HG02642 (cell line): Measurements from ENCODE around the gene RALGPS1.

Experiments used
- ATAC-seq: cut with Tn5 transposase; IDR thresholded peaks from one replicate; pipeline ENCODE4 v1.9.1; 2021; ENCODE audit warnings: mild to moderate bottlenecking; ENCODE audit not compliant: unreplicated experiment, poor library complexity

RALGPS1 gene

DNA sequence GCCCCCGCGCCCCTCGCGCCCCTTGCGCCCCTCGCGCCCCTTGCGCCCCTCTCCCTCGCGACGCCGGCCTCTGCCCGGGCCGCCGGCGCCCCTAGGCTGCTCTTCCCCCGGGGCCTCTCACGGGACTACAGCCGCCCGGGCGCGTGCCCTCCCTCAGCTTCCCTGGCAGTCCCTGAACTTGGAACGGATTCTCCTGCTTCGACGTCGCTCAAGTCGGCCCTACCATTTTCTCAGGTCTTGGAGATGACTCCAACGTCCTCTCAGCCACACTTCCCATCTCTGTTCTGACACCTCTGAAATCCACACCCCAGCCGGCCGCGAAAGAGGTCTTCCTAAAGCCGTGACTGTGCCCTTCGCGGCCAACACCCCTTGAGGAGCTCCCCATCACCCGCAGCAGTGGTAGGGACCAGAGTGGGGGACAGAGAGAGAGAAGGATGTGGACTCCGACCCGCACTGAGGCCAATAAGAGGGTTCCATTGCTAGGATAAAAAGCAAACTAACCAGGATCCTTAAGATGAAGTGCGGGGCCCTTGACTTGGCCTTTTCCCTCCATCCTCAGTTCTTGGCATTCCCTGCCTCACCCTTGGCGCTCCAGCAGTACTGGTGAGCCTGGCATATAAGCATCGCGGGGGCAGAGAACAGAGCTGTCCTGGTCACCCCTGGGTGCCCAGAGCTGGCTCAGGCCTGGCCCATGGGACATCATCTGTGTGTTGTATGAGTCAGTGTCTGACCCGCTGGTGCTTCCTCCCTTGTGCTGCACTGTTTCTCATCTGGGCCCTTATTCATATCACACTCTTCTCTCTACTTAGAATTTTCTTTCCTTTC lies 311.4 kb downstream of the RALGPS1 start:
- ATAC-seq: no peak

- ATAC-seq: no peak
Measured at GRCh38 chr9:127229691-127230417, 315.3 kb downstream of the RALGPS1 start.

GRCh38 chr9:127231666-127232065 lies 317.1 kb downstream of the RALGPS1 start:
- no peak for ATAC-seq

- ATAC-seq: no peak
Measured at GRCh38 chr9:127232833-127233549, 318.4 kb downstream of the RALGPS1 start.

- ATAC-seq: no peak
Measured at GRCh38 chr9:127233550-127233949, 319.0 kb downstream of the RALGPS1 start.

- no peak for ATAC-seq
Measured at GRCh38 chr9:127233989-127234388, 319.4 kb downstream of the RALGPS1 start.

DNA sequence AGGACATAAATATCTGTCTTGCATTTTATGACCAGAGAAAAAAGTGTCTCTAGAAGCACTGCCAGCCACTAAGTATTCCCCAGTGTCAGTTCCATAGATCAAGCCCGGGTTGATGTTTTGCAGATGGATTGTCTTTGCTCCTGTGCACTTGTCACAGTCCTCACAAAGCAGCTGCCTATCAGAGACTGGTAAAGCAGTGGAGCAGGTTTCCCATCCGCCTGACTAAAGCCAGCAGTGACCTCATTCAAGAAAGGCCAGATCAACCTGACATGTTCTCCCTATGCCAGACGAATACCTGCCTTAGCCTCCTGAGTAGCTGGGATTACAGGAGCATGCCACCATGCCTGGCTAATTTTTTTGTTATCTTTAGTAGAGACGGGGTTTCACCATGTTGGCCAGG lies 323.2 kb downstream of the RALGPS1 start:
- ATAC-seq: no peak

- ATAC-seq: no peak
Measured at GRCh38 chr9:127241354-127241753, 326.8 kb downstream of the RALGPS1 start.

DNA sequence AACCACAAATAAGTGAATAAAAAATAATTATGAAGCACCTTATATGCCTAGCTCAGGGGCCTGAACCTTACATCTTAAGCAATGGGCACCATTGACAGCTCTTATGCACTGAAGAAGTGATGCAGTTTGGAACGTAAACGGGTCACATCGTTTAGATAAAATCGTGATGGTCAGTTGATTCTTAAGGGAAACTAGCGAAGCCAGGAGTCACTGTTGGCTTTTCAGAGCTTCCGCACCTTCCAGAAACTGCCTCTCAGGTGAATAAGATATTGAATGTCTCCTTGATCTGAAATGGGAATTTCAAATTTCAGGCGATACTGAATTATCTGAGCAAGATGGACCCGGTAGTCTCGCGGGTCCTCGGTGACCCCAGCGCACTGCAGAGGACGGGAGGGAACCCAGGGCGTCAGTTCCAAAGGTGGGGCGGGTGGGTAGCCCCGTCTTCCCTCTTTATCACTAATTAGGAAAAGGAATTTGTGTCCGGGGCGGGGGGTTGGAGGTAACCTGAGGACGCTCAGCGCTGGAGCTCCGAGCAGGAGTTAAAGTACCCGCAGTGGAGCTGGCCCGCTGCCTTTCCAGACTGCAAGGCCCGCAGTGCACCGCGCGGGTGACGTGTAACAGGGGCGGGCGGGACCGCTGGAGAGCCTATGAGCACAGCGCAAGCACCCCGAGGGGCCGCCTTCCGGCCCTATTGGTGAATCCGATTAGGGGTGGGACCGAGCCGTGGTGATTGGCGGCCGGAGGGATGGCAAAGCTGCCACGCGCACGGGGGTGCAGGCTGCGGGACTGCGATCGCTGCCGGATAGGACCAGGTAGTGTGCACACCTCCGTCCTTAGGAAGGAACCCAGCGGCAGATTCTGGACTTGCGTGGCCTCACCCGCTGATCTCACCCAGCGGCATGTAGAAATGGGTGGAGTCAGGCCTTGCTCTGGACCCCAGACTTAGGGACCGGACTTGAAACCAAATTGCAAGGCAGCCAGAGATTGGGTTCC lies 330.3 kb downstream of the RALGPS1 start:
- ATAC-seq: peak; percentile 100

GRCh38 chr9:127245637-127246164 lies 331.1 kb downstream of the RALGPS1 start:
- no peak for ATAC-seq

DNA sequence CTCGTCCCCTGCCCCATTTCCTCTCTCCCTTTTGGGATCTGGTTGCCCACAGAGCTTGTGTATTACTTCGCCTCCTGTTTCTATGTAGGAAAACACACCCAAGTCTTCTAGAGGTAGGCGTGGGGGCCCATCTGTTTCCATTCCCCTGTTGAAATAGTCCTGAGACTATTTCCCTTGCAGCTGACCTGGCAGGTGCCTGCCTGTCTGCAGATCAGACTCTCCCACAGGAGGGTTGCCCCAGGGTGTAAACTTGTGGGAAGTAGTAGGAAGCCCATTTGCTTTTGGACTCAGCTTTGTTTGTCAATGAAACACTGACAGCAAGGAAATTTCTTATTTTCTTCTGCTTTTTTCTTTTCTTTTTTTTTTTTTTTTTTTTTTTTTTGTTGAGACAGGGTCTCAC lies 333.7 kb downstream of the RALGPS1 start:
- ATAC-seq: no peak

- no peak for ATAC-seq
Measured at GRCh38 chr9:127249877-127250276, 335.3 kb downstream of the RALGPS1 start.

DNA sequence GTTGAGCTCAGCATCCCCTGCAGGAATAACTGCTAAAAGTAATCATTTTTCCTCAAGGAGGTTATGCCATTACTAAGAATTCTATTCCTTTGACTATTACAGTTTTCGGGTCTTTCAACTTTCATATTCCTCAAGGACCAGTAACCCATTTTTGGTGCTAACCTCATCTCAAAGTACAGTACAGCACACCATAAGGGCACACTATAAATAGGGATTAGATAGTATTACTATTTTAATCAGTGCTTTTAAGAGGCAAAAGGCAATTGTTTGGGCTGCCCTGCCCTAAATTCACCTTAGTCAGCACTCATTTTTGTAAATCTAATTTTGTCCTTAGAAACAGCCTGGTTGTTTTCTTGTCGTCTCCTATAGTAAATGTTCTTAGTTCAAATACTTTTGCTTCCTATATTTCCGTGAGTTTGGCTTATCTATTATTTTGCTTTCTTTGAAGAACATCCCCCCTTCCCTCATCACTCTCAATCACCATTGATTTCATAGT lies 336.4 kb downstream of the RALGPS1 start:
- no peak for ATAC-seq

GRCh38 chr9:127252410-127253318 lies 338.1 kb downstream of the RALGPS1 start:
- ATAC-seq: no peak

DNA sequence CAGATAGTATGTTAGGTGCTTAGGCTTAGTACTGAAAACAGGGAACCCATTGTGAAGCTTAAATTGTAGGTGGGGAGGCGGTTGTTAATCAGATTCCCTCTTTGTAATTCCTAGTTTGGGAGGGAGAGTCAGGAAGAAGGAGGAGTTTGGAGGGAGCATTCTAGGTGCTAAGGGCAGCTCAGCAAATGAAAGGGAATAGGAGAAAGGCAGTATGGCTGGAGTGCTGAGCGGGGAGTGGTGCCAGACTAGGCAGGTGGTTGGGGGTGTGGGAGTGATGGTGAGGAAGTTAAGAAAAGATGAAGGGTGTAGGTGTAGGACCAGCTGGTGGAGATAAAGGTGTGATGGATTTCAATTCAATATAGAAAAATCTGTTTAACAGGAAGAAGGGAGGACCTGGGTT lies 338.9 kb downstream of the RALGPS1 start:
- ATAC-seq: no peak

GRCh38 chr9:127255692-127256091 lies 341.1 kb downstream of the RALGPS1 start:
- no peak for ATAC-seq

DNA sequence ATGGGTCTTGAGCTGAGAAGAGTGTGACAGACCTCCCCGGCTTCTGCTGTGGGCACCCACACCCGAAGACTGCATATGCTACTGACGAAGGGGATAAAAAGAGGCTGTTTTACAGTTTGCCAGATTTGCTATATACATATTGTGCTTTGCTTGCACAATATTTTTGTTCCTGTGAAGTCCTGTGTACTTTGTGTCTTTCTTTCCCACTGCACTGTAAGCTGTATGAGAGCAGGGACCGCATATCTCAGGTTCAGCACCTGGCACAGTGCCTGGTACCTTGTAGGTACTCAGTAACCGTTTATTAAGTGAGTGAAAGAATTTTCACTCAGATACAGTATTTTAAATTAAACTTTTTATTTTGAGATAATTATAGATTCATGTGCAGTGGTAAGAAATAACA lies 341.7 kb downstream of the RALGPS1 start:
- no peak for ATAC-seq
